ACC112 (cell line): ENCODE measurements around the gene RTN4RL1.

ENCODE experiments used
- H2AFZ ChIP-seq: fragments of 200-600 bp; sonication (generic); one replicate; pipeline ENCODE4 v1.6.0; 2017; ENCODE audit warnings: antibody characterized with exemption, low read length; ENCODE audit not compliant: unreplicated experiment
- H3K27ac ChIP-seq: fragments of 200-600 bp; sonication (generic); 2 replicates; pipeline ENCODE4 v1.5.1; 2014; ENCODE audit warnings: low read depth, mild to moderate bottlenecking, antibody characterized with exemption, low read length, moderate library complexity
- H3K27me3 ChIP-seq: fragments of 200-600 bp; sonication (generic); 2 replicates; pipeline ENCODE4 v1.6.1; 2014; ENCODE audit warnings: mild to moderate bottlenecking, antibody characterized with exemption, low read length, moderate library complexity, mixed read lengths; ENCODE audit not compliant: insufficient read depth
- H3K36me3 ChIP-seq: fragments of 200-600 bp; sonication (generic); 2 replicates; pipeline ENCODE4 v1.6.1; 2016; ENCODE audit warnings: mild to moderate bottlenecking, antibody characterized with exemption, low read length, moderate library complexity, mixed read lengths; ENCODE audit not compliant: insufficient read depth
- H3K4me1 ChIP-seq: fragments of 200-600 bp; sonication (generic); one replicate; pipeline ENCODE4 v1.6.1; 2016; ENCODE audit warnings: low read length, mixed read lengths; ENCODE audit not compliant: insufficient read depth, unreplicated experiment, control insufficient read depth
- H3K4me3 ChIP-seq: fragments of 200-600 bp; sonication (generic); 2 replicates; pipeline ENCODE4 v1.5.1; 2014; ENCODE audit warnings: mild to moderate bottlenecking, low read depth, low read length
- H3K79me2 ChIP-seq: fragments of 200-600 bp; sonication (generic); one replicate; pipeline ENCODE4 v1.6.0; 2016; ENCODE audit warnings: low read length; ENCODE audit not compliant: control insufficient read depth, unreplicated experiment, insufficient read depth

The RTN4RL1 gene

DNA sequence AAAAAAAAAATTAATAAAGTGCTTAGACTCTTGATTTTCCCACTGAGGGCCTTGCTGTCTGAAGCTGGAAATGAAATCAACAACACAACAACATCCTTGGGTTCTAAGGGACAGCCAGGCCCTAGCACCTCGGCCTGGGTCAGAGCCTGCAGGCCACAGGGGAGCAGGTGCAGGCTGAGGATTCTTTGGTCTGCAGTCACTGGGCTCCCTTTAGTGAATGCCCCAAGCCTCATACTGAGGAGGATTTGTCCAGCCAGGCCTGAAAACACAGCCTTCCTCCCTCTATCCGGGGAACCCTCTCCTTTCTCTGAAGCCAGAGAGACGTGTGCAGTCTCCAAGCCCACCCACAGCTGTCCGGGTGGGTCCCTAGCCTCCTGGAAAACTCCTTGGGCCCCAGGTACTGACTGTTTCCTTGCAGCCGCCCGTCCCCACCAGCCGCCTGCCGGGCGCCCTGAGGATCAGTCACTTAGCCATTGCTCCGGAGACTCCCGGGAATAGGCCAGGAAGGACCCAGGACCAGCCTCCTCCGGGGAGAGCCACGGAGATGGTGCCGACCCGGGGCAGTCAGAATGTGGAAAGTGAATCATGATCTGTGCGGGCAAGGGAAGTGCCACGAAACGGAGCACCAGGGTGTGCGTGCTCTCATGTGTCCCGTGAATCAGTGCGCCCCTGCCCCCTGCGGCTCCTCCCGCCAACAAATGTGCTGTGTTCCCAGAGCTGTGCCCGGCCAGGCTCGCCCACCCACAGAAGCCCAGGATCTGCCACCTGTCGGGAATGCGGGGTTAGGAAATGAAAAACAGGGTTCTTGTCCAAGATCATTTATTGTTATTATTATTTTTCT is 91.0 kb downstream of the RTN4RL1 start:
- Histone ChIP-seq H3K36me3 (no peaks in the 10 kb centered on the region), H3K4me3 (no peak overlapping the region), H2AFZ (no peak overlapping the region), H3K79me2 (no peaks in the 10 kb centered on the region), H3K27me3 (peaks cover 14% of the 10 kb centered on the region), H3K4me1 (no peaks in the 10 kb centered on the region), H3K27ac (no peak overlapping the region)

GRCh38 chr17:1931844-1932579 is 93.1 kb downstream of the RTN4RL1 start:
- H3K36me3 ChIP-seq, result no peaks in the 10 kb centered on the region
- H3K27me3 ChIP-seq, result peaks cover 14% of the 10 kb centered on the region
- H3K4me1 ChIP-seq, result no peaks in the 10 kb centered on the region
- H3K27ac ChIP-seq, result no peak overlapping the region
- no peak overlapping the region for H2AFZ ChIP-seq
- no peaks in the 10 kb centered on the region for H3K79me2 ChIP-seq
- H3K4me3 ChIP-seq, result no peak overlapping the region

- Histone ChIP-seq H2AFZ (no peak overlapping the region), H3K79me2 (no peaks in the 10 kb centered on the region), H3K4me1 (no peaks in the 10 kb centered on the region), H3K4me3 (no peak overlapping the region), H3K36me3 (no peaks in the 10 kb centered on the region), H3K27me3 (peaks cover 14% of the 10 kb centered on the region), H3K27ac (no peak overlapping the region)
Observed at GRCh38 chr17:1930337-1930645, 94.8 kb downstream of the RTN4RL1 start.

DNA sequence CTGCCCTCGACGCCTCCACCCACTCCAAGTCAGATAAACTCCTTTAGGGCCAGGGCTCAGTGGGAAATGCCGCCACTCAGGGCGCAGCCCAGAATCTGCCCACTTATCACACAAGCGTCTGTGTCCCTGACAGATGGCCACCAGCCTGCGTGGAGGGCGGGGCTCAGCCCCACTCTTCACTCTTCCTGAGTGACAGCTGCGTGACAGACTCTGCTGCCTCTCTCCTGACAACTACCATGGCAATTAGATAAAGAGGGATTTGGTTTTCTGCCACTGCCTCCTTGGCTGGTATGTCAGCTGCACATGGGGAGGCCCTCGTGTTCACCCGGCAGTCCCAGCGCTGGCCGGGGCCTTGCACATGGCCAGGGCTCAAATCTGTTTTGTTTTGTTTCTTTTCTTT is 96.2 kb downstream of the RTN4RL1 start:
- Histone ChIP-seq H3K4me1 (no peaks in the 10 kb centered on the region), H3K79me2 (no peaks in the 10 kb centered on the region), H3K27me3 (peaks cover 14% of the 10 kb centered on the region), H3K36me3 (no peaks in the 10 kb centered on the region), H3K4me3 (no peak overlapping the region), H2AFZ (no peak overlapping the region), H3K27ac (no peak overlapping the region)

DNA sequence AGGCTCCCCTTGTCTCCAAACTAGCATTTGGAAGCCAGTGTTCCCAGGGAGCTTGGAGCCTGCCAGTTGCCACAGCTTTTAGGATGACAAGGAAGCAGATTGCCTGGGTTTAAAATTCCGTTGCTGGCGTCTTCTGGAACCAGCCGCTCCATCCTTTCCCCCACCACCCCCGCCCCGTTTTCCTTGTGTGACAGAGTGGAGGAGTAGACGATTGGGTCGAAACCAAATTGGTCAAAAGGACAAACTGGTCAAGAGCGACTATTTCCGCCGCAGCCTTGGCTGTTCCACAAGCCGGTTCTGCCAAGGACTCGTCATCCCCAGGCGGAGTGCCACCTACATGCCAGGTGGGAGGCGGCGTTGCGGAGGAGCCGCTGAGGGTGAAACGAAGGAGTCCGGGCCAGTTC is 104.2 kb downstream of the RTN4RL1 start:
- Histone ChIP-seq H3K27ac (no peak overlapping the region), H3K4me1 (no peaks in the 10 kb centered on the region), H2AFZ (no peak overlapping the region), H3K27me3 (peaks cover 10% of the 10 kb centered on the region), H3K36me3 (no peaks in the 10 kb centered on the region), H3K79me2 (no peaks in the 10 kb centered on the region), H3K4me3 (no peak overlapping the region)

GRCh38 chr17:1919201-1919600 is 105.9 kb downstream of the RTN4RL1 start:
- H3K27ac ChIP-seq, result no peak overlapping the region
- no peak overlapping the region for H2AFZ ChIP-seq
- H3K4me3 ChIP-seq, result no peak overlapping the region
- no peaks in the 10 kb centered on the region for H3K79me2 ChIP-seq
- no peaks in the 10 kb centered on the region for H3K36me3 ChIP-seq
- H3K27me3 ChIP-seq, result peaks cover 24% of the 10 kb centered on the region
- no peaks in the 10 kb centered on the region for H3K4me1 ChIP-seq

GRCh38 chr17:1918346-1919162 is 106.6 kb downstream of the RTN4RL1 start:
- H3K27ac ChIP-seq, result no peak overlapping the region
- H2AFZ ChIP-seq, result no peak overlapping the region
- no peak overlapping the region for H3K4me3 ChIP-seq
- H3K27me3 ChIP-seq, result peaks cover 30% of the 10 kb centered on the region
- no peaks in the 10 kb centered on the region for H3K36me3 ChIP-seq
- H3K79me2 ChIP-seq, result no peaks in the 10 kb centered on the region
- H3K4me1 ChIP-seq, result no peaks in the 10 kb centered on the region

DNA sequence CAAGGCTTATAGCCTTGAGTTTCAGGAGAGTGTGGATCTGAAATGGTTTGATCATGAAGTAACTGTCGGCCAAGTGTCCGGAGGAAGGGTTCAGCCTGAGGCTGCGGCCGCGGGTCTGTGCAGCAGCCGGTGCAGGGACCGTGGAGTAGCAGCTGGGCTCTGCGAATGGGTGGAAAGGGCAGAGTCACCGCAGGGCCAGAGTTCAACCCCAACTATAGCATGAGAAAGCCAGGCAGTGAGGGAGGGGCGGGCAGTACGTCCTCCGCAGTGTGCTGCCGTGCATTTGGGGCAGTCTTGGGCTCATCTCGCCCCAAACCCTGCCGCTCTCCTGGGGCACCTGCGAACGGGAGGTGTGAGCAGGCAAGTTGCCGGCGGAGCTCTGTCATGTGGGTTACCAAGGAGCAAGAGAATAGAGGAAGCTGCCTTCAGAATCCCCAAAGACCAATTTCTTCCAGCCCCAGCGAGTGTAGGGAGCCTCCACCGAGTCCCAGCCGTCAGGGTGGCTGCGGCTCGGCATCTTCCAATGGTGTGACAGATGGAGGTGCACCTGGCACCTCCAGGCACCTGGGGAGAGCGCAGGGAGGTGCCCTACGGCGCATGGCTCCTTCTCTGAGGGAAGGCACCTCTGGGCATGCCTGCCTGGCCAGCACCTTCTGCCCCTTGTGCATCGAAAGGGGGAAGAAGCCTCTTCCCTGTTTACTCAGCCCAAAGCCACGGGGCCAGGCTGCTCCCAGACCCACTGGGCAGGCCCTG is 108.0 kb downstream of the RTN4RL1 start:
- Histone ChIP-seq H3K4me3 (no peak overlapping the region), H3K79me2 (no peaks in the 10 kb centered on the region), H3K27ac (no peak overlapping the region), H3K4me1 (no peaks in the 10 kb centered on the region), H3K36me3 (no peaks in the 10 kb centered on the region), H2AFZ (no peak overlapping the region), H3K27me3 (peaks cover 43% of the 10 kb centered on the region)

- Histone ChIP-seq H3K27me3 (peaks cover 51% of the 10 kb centered on the region), H3K4me1 (no peaks in the 10 kb centered on the region), H3K4me3 (no peak overlapping the region), H3K27ac (no peak overlapping the region), H3K79me2 (no peaks in the 10 kb centered on the region), H3K36me3 (no peaks in the 10 kb centered on the region), H2AFZ (no peak overlapping the region)
Observed at GRCh38 chr17:1916316-1916715, 108.8 kb downstream of the RTN4RL1 start.

GRCh38 chr17:1915889-1916288 is 109.2 kb downstream of the RTN4RL1 start:
- H3K27ac ChIP-seq, result no peak overlapping the region
- H3K4me3 ChIP-seq, result no peak overlapping the region
- H3K4me1 ChIP-seq, result no peaks in the 10 kb centered on the region
- H3K79me2 ChIP-seq, result no peaks in the 10 kb centered on the region
- no peaks in the 10 kb centered on the region for H3K36me3 ChIP-seq
- no peak overlapping the region for H2AFZ ChIP-seq
- peaks cover 53% of the 10 kb centered on the region for H3K27me3 ChIP-seq
